DMS53 treated with DMSO at 0.1 percent for 48 hours (cell line): ENCODE measurements around the gene RUFY1.
"Not testable (repeated sequence)": the region's sequence is repeated elsewhere in the genome, so short reads cannot be mapped to it uniquely, and the experiment has no call there.

Source experiments
- DNase-seq: peaks from one replicate; lab custom pipeline; 2025; ENCODE audit not compliant: unreplicated experiment; lab: John Stamatoyannopoulos, UW

Gene RUFY1, protein sequence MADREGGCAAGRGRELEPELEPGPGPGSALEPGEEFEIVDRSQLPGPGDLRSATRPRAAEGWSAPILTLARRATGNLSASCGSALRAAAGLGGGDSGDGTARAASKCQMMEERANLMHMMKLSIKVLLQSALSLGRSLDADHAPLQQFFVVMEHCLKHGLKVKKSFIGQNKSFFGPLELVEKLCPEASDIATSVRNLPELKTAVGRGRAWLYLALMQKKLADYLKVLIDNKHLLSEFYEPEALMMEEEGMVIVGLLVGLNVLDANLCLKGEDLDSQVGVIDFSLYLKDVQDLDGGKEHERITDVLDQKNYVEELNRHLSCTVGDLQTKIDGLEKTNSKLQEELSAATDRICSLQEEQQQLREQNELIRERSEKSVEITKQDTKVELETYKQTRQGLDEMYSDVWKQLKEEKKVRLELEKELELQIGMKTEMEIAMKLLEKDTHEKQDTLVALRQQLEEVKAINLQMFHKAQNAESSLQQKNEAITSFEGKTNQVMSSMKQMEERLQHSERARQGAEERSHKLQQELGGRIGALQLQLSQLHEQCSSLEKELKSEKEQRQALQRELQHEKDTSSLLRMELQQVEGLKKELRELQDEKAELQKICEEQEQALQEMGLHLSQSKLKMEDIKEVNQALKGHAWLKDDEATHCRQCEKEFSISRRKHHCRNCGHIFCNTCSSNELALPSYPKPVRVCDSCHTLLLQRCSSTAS

GRCh38 chr5:179550511-179551342 lies at the start of gene RUFY1:
RUFY1 (plus strand) TSS chr5:179550554; CDS start chr5:179550570, 16 bp downstream.
- DNase-seq = peak; percentile 63

DNA sequence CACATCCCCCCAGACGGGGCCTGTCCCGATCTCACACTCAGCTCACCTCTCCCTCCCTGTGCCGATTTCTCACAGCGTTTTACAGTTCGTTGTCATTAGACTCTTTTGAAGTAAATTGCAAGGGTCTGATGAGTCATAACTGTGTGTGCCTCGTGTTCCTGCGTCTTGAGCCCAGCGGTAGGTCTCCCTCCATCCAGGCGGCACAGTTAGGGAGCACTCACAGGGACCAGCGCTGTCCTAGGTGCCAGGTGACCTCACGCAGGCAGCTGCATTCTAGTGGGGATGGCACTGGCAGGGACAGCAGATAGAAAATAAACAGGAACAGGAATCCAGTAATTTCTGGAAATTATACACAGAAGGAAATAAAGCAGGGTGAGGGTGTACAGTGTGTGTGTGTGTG lies 48.4 kb upstream of the RUFY1 start:
- DNase-seq = not testable (repeated sequence)

GRCh38 chr5:179502420-179502819 lies 47.9 kb upstream of the RUFY1 start:
- not testable (repeated sequence) for DNase-seq

DNA sequence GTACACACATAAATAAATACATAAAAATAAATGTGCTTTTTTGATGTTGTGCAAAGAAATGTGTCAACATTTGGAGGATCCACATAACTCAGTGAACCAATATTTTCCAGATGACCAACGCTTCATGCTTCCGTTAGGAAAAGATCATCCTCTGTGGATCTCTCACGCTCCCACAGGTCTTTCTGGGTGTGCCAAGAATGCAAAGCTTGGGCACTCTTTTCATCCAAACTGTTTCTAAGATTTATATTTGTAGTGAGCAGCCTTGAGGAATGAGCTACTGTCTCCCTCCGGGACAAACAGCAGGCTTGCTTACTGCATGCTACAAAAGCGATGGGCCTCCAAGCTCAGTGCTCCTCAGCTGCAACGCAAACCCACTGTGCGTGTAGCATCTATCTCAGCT lies 46.2 kb upstream of the RUFY1 start:
- DNase-seq = no peak

DNA sequence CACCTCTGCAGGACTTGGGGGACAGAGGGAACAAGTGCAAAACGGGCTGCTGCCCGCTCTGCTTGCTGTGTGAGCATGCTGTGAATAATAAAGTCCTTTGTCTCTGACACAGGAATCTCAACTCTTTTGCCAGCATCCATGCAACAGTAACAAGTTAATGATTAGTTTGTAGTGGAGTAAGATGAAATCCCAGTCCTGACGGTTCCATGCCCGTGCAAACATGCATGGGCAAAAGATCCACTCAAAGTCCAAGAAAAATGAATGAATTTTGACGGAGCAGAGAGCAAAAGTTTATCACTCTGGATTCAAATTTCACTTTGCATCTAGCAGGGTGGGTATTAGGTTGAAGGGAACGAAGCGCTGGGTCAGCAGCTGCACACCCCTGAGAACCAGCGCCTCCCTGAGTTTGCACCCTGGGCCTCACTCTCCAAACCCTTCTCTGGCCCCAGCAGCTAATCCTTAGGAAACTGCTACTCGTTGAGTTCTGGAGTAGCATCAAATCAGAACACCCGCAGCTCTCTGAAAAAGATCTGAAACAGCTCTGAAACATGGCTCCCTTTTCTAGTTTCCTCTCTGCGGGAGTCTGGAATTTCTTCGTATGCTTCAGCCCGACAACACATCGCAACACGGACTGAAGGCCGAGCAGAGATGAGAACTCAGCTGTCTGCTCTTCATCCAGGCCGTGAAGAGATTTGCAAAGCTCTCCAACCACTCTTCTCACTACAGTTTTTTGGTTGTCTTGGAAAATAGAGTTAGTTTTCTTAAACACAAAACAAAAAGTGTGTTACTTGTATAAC lies 45.6 kb upstream of the RUFY1 start:
- no peak for DNase-seq

- DNase-seq = no peak
Measured at GRCh38 chr5:179505636-179506261, 44.6 kb upstream of the RUFY1 start.

- DNase-seq = no peak
Measured at GRCh38 chr5:179509239-179509638, 41.1 kb upstream of the RUFY1 start.

GRCh38 chr5:179509845-179510244 lies 40.5 kb upstream of the RUFY1 start:
- no peak for DNase-seq

DNA sequence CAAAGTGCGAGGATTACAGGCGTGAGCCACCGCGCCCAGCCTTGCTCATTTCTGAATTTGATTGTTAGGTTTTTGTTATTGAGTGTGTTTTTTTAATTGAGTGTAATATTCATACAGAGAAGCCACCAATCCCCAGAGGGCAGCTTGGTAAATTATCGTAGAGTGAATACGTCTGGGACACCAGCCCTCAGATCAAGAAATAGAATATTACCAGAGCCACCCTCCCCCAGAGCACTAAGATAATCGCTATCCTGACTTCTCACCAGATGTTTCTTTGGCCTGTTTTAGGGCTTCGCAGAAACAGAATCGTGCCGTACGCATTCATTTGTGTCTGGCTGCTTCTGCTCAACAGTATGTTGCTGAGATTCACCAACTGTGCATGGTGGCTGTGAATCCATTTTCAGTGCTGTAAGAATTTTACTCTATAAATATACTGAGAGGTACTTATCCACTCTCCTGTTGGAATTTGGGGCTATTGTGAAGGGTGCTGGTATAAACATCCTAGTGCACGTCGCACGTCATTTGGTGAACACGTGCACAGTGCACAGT lies 37.8 kb upstream of the RUFY1 start:
- DNase-seq = no peak

DNA sequence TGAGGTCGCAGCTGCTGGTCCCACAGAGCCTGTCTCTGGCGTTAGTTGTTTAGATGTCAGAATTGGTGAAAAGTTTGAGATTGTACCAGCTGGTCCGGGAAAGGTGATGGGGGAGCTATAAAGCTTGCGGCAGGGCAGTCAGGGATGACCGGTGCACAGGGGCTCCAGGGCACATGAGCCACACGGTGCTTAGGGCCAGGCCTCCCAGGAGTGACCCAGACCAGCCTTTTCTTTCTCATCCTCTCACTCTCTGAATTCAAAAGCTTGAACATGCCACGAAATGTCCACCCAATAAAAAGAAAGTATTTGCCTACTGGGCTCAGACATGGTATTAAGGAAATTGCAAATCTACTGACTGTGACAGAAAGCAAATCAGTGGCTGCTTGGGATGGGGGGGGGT lies 34.9 kb upstream of the RUFY1 start:
- DNase-seq = not testable (repeated sequence)

- no peak for DNase-seq
Measured at GRCh38 chr5:179516221-179516620, 34.1 kb upstream of the RUFY1 start.

DNA sequence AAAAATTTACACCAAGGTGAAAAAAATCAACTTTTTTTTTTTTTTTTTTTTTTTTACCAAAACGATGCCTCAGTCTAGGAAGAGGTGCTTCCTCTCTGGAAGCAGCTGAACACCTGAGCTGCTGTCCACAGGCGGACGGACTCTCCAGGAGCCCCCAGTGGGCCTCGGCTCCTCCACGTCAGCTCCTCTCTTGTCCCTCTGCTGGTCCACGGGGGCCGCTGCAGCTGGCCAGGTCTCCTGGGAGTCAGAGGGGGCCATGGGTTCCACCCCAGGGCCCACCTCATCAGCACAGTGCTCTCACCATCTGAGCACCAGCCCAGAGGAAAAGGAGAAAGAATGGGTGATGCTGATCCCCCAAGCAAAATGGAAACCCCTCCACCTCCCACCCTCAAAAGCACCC lies 32.6 kb upstream of the RUFY1 start:
- DNase-seq = not testable (repeated sequence)

DNA sequence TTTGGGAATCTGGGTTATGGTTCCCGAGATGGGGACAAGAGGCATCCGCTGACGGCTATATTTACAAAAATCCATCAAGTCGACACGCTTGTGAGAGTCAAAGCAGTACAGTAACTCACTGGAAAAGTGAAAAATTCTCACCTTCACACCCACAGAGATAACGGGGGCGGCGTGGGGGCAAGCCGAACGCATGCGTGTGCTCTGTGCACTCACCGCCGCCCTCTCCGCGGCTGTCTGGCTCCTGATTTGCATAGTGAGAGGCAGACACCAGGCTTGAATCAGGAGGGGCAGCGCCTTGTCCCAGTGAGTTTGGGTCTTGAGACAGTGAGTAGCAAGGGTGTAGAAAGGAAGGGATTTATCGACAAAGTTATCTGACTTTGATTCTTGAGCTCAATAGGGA lies 32.0 kb upstream of the RUFY1 start:
- DNase-seq = not testable (repeated sequence)

DNA sequence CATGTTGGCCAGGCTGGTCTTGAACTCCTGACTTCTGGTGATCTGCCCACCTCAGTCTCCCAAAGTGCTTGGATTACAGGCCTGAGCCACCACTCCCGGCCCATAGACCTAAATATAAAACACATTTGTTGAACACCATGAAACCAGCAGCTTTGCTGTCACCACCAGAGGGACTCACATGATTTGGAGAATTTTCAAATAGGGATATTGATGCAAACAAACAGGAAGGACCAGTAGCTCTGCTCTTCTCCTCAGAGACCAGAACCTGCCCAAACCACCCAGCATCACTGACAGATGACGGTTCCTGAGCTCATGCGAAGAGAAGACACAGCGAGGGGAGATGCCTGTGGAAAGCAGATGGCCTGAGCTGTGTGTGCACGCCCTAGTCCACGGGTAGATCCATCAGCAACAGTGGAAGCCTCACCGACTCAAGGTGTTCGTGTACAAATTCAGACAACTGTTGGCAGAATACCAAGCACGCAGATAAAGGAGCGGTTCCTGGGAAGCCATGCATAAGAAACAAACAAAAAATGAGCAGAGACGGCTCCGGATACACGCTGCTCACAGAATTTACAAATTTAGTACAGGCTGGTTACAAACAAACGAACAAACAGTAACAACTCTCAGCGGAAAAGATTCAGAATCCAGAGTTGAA lies 30.8 kb upstream of the RUFY1 start:
- DNase-seq = not testable (repeated sequence)

DNA sequence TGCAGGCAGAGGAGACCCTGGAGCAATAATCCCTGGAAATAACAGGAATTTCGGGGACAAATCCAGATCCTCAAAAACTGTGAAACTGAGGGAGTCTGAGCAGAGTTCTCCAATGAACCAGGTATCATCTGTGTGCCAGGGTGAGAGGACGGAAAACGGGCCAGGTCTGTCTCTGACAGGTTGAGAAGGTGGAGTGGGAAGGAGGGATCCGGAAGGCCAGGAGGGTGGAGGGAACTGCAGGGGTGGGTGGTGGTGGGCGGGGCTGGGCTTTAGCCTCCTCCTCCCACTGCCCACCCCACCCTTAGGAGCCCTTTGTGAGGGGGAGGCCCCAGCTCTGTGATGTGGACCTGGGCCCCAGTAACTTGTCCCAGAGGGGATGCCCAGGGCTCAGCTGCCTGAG lies 28.2 kb upstream of the RUFY1 start:
- DNase-seq = not testable (repeated sequence)

DNA sequence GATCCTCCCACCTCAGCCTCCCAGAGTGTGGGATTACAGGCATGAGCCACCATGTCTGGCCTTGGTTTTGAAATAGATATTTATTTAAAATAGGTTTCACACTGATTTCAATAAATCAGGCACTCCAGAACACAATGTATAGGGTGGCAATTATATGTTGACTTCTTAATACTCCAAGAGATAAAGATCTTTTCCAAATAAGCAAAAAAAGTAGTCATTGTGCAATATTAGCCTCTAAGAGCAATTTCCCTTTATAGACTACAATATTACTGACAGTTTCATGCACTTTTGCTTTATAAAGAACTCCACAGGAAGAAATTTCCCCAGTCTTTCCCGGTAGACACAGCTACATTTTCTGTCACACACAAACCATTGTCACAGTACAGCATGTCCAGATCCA lies 23.4 kb upstream of the RUFY1 start:
- no peak for DNase-seq

- no peak for DNase-seq
Measured at GRCh38 chr5:179530069-179530998, 20.0 kb upstream of the RUFY1 start.

GRCh38 chr5:179533024-179533423 lies 17.3 kb upstream of the RUFY1 start:
- no peak for DNase-seq
